Breast epithelium (tissue), 4 donors: ENCODE data around the gene SLC5A10. TPM values are rescaled to one million over a fixed set of nuclear protein-coding genes. Genes with fewer than 3 reads are reported as not detected.

Source experiments
- DNase-seq, 2 donors: peaks; one replicate each; pipeline ENCODE4 v3.0.0-alpha.2; 2019; ENCODE audit warnings: low spot score in 2 of 2
- H3K27ac ChIP-seq, 2 donors: fragments of 200-600 bp; sonication (generic) in 1 of 2; one replicate each; pipeline ENCODE4 v1.5.1; 2016 to 2019; ENCODE audit warnings: mild to moderate bottlenecking in 1 of 2
- H3K27me3 ChIP-seq, 2 donors: fragments of 200-600 bp; sonication (generic) in 1 of 2; one replicate each; pipeline versions ENCODE4 v1.5.1 to v1.6.0; 2017 to 2019; ENCODE audit warnings: control low read depth in 1 of 2, mild to moderate bottlenecking in 1 of 2
- H3K36me3 ChIP-seq: fragments of 200-600 bp; one replicate; pipeline ENCODE4 v1.5.1; 2019
- H3K4me1 ChIP-seq, 2 donors: fragments of 200-600 bp; sonication (generic); one replicate each; pipeline ENCODE4 v1.5.1; 2016 to 2019; ENCODE audit warnings: control low read depth in 1 of 2
- H3K4me3 ChIP-seq, 3 donors: fragments of 200-600 bp; sonication (generic); 1 replicate in 2 of 3; 2 replicates in 1 of 3; pipeline ENCODE4 v1.5.1; 2016 to 2019; ENCODE audit warnings: mild to moderate bottlenecking in 3 of 3, moderate library complexity in 2 of 3
- H3K9me3 ChIP-seq, 2 donors: fragments of 200-600 bp; sonication (generic) in 1 of 2; one replicate each; pipeline ENCODE4 v1.5.1; 2016 to 2019; ENCODE audit warnings: control low read depth in 1 of 2
- POLR2A ChIP-seq: fragments of 450-650 bp; IDR thresholded peaks from one replicate; pipeline ENCODE4 v1.6.1; 2016; ENCODE audit warnings: antibody characterized with exemption, mild to moderate bottlenecking, moderate library complexity
- POLR2AphosphoS5 ChIP-seq, 3 donors: sonication (generic); formaldehyde crosslinking; IDR thresholded peaks; one replicate each; pipeline ENCODE4 v1.6.1; 2017; ENCODE audit warnings: antibody characterized with exemption in 3 of 3
- intact Hi-C: fragments of 100-400 bp; cut with DNase I; formaldehyde crosslinking; loops from one replicate; pipeline ENCODE4 v1.15.1; 2023; ENCODE audit warnings: low total_unique reads
- total RNA-seq, 3 donors: library from RNA; depleted of rRNA; stranded (reverse); fragments of >200 nt; gene quantifications; one replicate each; pipeline ENCODE4 v1.1.0, GENCODE V29; 2016
- TF ChIP-seq, protein P1 (sequence below), 3 donors: fragments of 450-650 bp; IDR thresholded peaks; one replicate each; pipeline ENCODE4 v1.5.1; 2016 to 2017; ENCODE audit warnings: antibody characterized with exemption in 3 of 3, mild to moderate bottlenecking in 3 of 3, moderate library complexity in 3 of 3

Gene SLC5A10
- total RNA-seq, 3 donors from 2014 or later, result 0.29 TPM; not detected in 2

DNA sequence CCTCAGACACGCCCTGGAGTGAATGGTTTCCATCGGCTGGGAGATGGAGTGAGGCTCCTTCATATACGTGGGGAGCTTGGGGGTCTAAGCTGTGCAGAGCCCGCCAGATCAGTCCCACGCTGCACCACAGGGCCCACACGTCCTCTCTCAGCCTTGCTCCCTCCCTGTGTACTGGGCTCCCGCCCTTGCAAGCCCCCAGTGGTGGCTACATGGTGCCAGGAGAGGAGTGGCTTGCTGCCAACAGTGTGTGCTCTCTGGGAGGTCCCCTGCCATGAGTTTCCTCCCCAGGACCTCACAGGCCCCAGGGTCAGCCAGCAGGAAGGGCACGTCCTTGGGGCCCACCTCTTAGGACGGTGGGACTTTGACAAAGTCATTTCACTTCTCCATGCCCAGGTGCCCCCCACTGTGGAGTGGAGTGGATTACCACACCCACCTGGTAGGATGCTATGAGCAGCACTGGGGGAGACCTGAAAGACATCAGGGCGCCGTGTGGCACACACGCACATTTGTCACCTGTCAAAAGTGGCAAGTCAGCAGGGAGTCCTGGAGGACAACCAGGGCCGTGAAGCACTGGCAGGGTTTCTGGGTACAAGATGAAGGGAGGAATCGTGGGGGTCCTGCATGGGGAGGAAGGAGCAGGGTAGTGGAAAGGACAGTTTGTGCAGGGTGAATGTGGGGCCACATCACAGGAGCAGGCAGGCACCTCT, 13.7 kb downstream of the SLC5A10 start:
- no peaks in the 10 kb centered on the region for H3K36me3 ChIP-seq
- DNase-seq, result no peak

DNA sequence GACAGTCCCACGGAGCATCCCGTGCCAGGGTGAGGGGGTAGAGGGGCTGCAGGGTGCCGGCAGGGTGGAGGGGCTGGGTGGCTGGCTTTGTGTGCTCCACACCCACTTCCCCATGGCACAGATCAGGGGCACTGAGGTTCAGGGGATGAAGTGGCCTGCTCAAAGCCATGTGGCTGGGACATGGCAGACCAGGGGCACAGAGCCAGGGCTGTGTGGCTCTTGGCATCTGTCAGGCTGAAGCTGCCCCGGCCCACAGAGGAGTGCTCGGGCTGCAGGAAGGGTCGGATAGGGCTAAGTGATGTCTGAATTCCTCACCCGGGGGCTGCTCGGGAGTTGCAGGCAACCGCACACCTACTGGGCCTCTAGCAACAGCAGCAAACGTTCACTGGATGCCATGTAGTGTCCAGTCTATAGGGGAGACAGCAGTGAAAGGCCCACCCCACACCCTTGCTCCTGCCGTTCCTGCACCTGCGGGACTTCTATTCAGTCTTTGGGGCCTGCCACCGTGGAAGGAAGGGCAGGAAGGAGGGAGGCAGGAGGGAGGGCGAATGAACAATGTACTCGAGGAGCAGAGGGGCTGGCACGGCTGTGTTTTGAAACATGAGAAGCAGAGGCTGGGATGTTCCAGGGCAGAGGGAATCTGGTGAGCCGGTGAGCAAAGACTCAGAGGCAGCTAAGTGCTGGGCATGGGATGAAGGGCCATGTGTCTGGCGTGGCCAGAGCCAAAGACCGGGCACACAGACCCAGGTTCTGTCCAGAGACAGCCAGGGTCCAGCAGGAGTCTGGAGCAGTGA, 15.1 kb downstream of the SLC5A10 start:
- no peak overlapping the region for H3K4me3 ChIP-seq
- DNase-seq, result no peak
- H3K36me3 ChIP-seq, result no peaks in the 10 kb centered on the region
- no peaks in the 10 kb centered on the region for H3K27me3 ChIP-seq
- H3K9me3 ChIP-seq, result no peaks in the 10 kb centered on the region
- no peak overlapping the region for H3K27ac ChIP-seq
- intact Hi-C loops, result no loop called here
- H3K4me1 ChIP-seq, result no peaks in the 10 kb centered on the region
- no peak for TF ChIP-seq POLR2AphosphoS5 (IDR thresholded peaks at IDR 0.05)
- TF ChIP-seq, protein P1, sequence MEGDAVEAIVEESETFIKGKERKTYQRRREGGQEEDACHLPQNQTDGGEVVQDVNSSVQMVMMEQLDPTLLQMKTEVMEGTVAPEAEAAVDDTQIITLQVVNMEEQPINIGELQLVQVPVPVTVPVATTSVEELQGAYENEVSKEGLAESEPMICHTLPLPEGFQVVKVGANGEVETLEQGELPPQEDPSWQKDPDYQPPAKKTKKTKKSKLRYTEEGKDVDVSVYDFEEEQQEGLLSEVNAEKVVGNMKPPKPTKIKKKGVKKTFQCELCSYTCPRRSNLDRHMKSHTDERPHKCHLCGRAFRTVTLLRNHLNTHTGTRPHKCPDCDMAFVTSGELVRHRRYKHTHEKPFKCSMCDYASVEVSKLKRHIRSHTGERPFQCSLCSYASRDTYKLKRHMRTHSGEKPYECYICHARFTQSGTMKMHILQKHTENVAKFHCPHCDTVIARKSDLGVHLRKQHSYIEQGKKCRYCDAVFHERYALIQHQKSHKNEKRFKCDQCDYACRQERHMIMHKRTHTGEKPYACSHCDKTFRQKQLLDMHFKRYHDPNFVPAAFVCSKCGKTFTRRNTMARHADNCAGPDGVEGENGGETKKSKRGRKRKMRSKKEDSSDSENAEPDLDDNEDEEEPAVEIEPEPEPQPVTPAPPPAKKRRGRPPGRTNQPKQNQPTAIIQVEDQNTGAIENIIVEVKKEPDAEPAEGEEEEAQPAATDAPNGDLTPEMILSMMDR (IDR thresholded peaks at IDR 0.05), result no peak

More for the DNA sequence above, 13.7 kb downstream of the SLC5A10 start:
- TF ChIP-seq, protein P1 (IDR thresholded peaks at IDR 0.05), result no peak
- no peak for TF ChIP-seq POLR2A
- TF ChIP-seq POLR2AphosphoS5 (IDR thresholded peaks at IDR 0.05), result no peak
- H3K27ac ChIP-seq, result no peak overlapping the region
- no peaks in the 10 kb centered on the region for H3K27me3 ChIP-seq
- H3K4me1 ChIP-seq, result no peaks in the 10 kb centered on the region
- H3K9me3 ChIP-seq, result no peaks in the 10 kb centered on the region
- H3K4me3 ChIP-seq, result no peak overlapping the region
- intact Hi-C loops, result no loop called here

DNA sequence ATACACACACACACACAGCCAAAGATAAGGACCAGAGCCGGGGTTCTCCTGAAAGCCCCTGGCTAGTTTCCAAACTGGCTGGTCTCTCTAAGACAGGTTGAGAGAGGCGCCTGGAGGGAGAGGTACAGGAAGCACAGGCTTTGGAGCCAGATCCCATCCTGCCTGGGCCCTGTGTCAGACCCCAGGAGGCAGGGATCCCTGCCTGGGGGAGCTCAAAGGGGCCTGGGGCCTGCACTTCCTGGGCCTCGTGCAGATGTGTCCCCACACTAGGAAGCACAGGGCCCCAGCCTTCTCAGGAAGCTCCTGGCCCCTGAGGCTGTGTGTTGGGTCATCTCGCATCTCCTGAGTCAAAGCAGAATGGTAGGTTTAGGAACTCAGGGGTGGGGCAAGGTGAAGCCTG, 16.0 kb downstream of the SLC5A10 start:
- Histone ChIP-seq H3K4me1 (no peaks in the 10 kb centered on the region), H3K36me3 (no peaks in the 10 kb centered on the region), H3K4me3 (no peak overlapping the region), H3K27ac (peak overlapping the region; percentile 4 to 40), H3K27me3 (no peaks in the 10 kb centered on the region), H3K9me3 (no peaks in the 10 kb centered on the region)
- TF ChIP-seq, protein P1 (IDR thresholded peaks at IDR 0.05), result no peak
- TF ChIP-seq POLR2A, result no peak
- TF ChIP-seq POLR2AphosphoS5 (IDR thresholded peaks at IDR 0.05), result no peak
- intact Hi-C loops, result no loop called here
- peak in 1 of 2 donors; percentile 32 for DNase-seq

DNA sequence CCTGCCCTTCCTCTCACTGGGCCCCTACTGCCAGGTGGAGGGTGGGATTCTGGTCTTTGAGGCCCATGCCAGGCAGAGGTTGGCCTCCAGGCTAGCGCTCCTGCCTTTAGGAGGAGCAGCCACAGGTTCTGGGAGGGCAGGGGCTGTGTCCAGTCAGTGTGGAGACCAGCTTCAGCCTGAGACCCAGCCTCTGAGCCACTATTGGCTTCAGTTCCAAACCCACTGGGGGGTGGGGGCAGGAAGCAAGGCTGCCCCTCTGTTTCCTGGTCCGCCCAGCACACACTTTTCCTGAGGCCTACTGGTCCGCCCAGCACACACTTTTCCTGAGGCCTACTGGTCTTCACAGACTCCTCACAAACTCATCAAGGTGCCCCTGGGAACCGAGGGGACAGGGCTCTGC, 16.4 kb downstream of the SLC5A10 start:
- H3K9me3 ChIP-seq, result no peaks in the 10 kb centered on the region
- no peaks in the 10 kb centered on the region for H3K27me3 ChIP-seq
- intact Hi-C loops, result no loop called here
- H3K36me3 ChIP-seq, result no peaks in the 10 kb centered on the region
- DNase-seq, result no peak
- peak overlapping the region; percentile 4 to 40 for H3K27ac ChIP-seq
- no peak overlapping the region for H3K4me3 ChIP-seq
- H3K4me1 ChIP-seq, result no peaks in the 10 kb centered on the region
- TF ChIP-seq POLR2A (no peak), POLR2AphosphoS5 (IDR thresholded peaks at IDR 0.05) (no peak)
- TF ChIP-seq, protein P1 (IDR thresholded peaks at IDR 0.05), result no peak
